Activated CD8-positive, alpha-beta T cell treated with anti-CD3 and anti-CD28 coated beads for 36 hours (primary cell): Measurements from ENCODE around the gene PRKAA1. TPM values are rescaled to one million over a fixed set of nuclear protein-coding genes. Genes with fewer than 3 reads are reported as not detected.

Experiments used
- ATAC-seq: fragments of 200-7000 bp; cut with Tn5 transposase; one replicate; pipeline ENCODE4 v1.10.0; 2021; ENCODE audit warnings: mild to moderate bottlenecking, moderate library complexity
- CTCF ChIA-PET: fragments of 350-600 bp; sonication (Branson Sonifier 250); formaldehyde crosslinking; loops from one replicate; lab custom pipeline; 2021; ENCODE audit warnings: antibody characterized with exemption; lab: Charles Lee
- POLR2A ChIA-PET: fragments of 350-600 bp; sonication (Branson Sonifier 250); formaldehyde crosslinking; loops from one replicate; lab custom pipeline; 2021; ENCODE audit warnings: antibody characterized with exemption; lab: Charles Lee
- DNase-seq: peaks from one replicate; pipeline ENCODE4 v3.0.0-alpha.2; 2020
- H3K27ac Mint-ChIP-seq: one replicate; pipeline ENCODE4 v1.8.0; 2021; ENCODE audit warnings: mild to moderate bottlenecking, mixed read lengths
- H3K27me3 Mint-ChIP-seq: one replicate; pipeline ENCODE4 v1.8.0; 2021; ENCODE audit warnings: mixed read lengths
- H3K36me3 Mint-ChIP-seq: one replicate; pipeline ENCODE4 v1.8.0; 2021; ENCODE audit warnings: low read depth, mixed read lengths
- H3K4me1 Mint-ChIP-seq: one replicate; pipeline ENCODE4 v1.8.0; 2021; ENCODE audit warnings: low read depth, mixed read lengths
- H3K4me3 Mint-ChIP-seq: one replicate; pipeline ENCODE4 v1.8.0; 2021; ENCODE audit warnings: mild to moderate bottlenecking, moderate library complexity, mixed read lengths
- H3K9me3 Mint-ChIP-seq: one replicate; pipeline ENCODE4 v1.8.0; 2021; ENCODE audit warnings: mixed read lengths
- CTCF ChIP-seq: fragments of 200-600 bp; IDR thresholded peaks from one replicate; pipeline ENCODE4 v1.8.0; 2022; ENCODE audit warnings: antibody characterized with exemption, mild to moderate bottlenecking
- intact Hi-C: fragments of 100-400 bp; cut with micrococcal nuclease; formaldehyde crosslinking; loops from one replicate; pipeline ENCODE4 v1.10.0; 2022
- total RNA-seq, 2 experiments: library from RNA; stranded (reverse); gene quantifications; one replicate each; pipeline ENCODE4 v1.2.3, GENCODE V29; 2021

Gene PRKAA1
- total RNA-seq, 2 experiments from 2014 or later = 33.8 to 35.2 TPM

- Mint-ChIP-seq H3K9me3 (no peaks in the 10 kb centered on the region), H3K27me3 (no peaks in the 10 kb centered on the region)
These were observed 20.0 kb downstream of the PRKAA1 start for GRCh38 chr5:40778133-40778532.

GRCh38 chr5:40776658-40776977 lies 21.6 kb downstream of the PRKAA1 start:
- ATAC-seq = no peak
- no peak for DNase-seq
- ChIA-PET POLR2A (interaction anchor here (0.8 to 1.9 kb wide), 2 partner anchors 15 to 16 kb away, joined by 3 read pairs; no protein-coding TSS in a partner anchor), CTCF (interaction anchor here (1.0 kb wide), 1 partner anchor 10 kb away, joined by 4 read pairs; no protein-coding TSS in a partner anchor)
- no peak for TF ChIP-seq CTCF
- H3K27ac Mint-ChIP-seq = peak overlapping the region; percentile 70
- peaks cover 24% of the 10 kb centered on the region for H3K4me1 Mint-ChIP-seq
- H3K36me3 Mint-ChIP-seq = peaks cover 21% of the 10 kb centered on the region
- H3K27me3 Mint-ChIP-seq = no peaks in the 10 kb centered on the region
- no peaks in the 10 kb centered on the region for H3K9me3 Mint-ChIP-seq
- intact Hi-C loops = no loop called here
- no peak overlapping the region for H3K4me3 Mint-ChIP-seq

More at GRCh38 chr5:40778133-40778532, 20.0 kb downstream of the PRKAA1 start:
- H3K4me1 Mint-ChIP-seq = peaks cover 38% of the 10 kb centered on the region
- ChIA-PET CTCF (interaction anchor here (0.7 kb wide), 1 partner anchor 20 kb away, joined by 3 read pairs; the partner anchor contains the start of gene PRKAA1), POLR2A (interaction anchor here (1.9 kb wide), 1 partner anchor 16 kb away, joined by 3 read pairs; no protein-coding TSS in a partner anchor)
- intact Hi-C loops = no loop called here
- no peak for ATAC-seq
- no peak for DNase-seq
- peaks cover 16% of the 10 kb centered on the region for H3K36me3 Mint-ChIP-seq
- TF ChIP-seq CTCF = no peak
- no peak overlapping the region for H3K27ac Mint-ChIP-seq
- no peak overlapping the region for H3K4me3 Mint-ChIP-seq

GRCh38 chr5:40775846-40776657 lies 22.1 kb downstream of the PRKAA1 start:
- intact Hi-C loops = no loop called here
- no peaks in the 10 kb centered on the region for H3K27me3 Mint-ChIP-seq
- no peak for TF ChIP-seq CTCF
- H3K4me3 Mint-ChIP-seq = no peak overlapping the region
- no peak for DNase-seq
- H3K36me3 Mint-ChIP-seq = peaks cover 19% of the 10 kb centered on the region
- no peak for ATAC-seq
- ChIA-PET POLR2A (interaction anchor here (0.8 to 1.2 kb wide), 3 partner anchors 11 to 54 kb away, joined by 3 read pairs; no protein-coding TSS in a partner anchor), CTCF (no interaction called here)
- H3K4me1 Mint-ChIP-seq = peaks cover 20% of the 10 kb centered on the region
- peak overlapping the region; percentile 70 for H3K27ac Mint-ChIP-seq
- H3K9me3 Mint-ChIP-seq = no peaks in the 10 kb centered on the region

DNA sequence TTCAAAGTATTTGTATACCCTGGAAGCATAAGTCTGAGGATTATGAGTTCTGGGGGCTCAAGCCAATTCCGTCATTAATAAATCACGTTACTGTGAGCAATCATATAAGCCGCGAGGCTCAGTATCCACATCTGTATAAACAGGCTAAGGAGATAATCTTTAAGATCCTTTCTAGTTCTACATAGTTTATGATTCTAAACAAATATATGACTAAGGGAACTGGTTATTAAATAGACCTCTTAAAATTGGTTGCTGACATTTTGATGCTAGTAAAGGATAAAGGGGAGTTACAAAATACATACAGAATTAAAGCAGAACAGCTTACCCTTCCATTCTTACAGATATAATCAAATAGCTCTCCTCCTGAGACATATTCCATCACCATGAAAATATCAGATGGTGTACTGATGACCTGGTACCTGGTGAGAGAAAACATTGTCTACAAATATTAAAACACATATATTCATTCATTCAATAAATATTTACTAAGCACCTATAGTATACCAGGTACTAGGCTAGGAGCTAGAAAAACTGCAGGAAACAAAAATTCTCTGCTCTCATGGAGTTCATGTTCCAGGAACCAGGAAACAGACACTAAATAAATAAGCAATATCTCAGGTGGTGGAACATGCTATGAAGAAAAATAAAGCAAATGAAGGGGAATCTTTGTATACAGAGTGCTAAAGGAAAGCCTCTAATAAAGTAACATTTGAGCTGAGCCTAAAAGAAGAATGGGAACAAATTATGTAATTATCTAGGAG lies 22.9 kb downstream of the PRKAA1 start:
- DNase-seq (no peak), ATAC-seq (no peak)
- peaks cover 16% of the 10 kb centered on the region for H3K4me1 Mint-ChIP-seq
- TF ChIP-seq CTCF = no peak
- H3K4me3 Mint-ChIP-seq = no peak overlapping the region
- ChIA-PET CTCF (interaction anchor here (1.3 kb wide), 1 partner anchor 9 kb away, joined by 3 read pairs; no protein-coding TSS in a partner anchor), POLR2A (interaction anchor here (0.6 to 1.2 kb wide), 3 partner anchors 12 to 59 kb away, joined by 3 read pairs; no protein-coding TSS in a partner anchor)
- peaks cover 20% of the 10 kb centered on the region for H3K36me3 Mint-ChIP-seq
- H3K9me3 Mint-ChIP-seq = no peaks in the 10 kb centered on the region
- H3K27me3 Mint-ChIP-seq = no peaks in the 10 kb centered on the region
- intact Hi-C loops = no loop called here
- no peak overlapping the region for H3K27ac Mint-ChIP-seq
